HG02623 (cell line): Measurements from ENCODE around the gene EPHB1.

ENCODE experiments used
- ATAC-seq: cut with Tn5 transposase; IDR thresholded peaks from one replicate; pipeline ENCODE4 v1.9.1; 2021; ENCODE audit warnings: moderate library complexity; ENCODE audit not compliant: unreplicated experiment

Gene EPHB1

DNA sequence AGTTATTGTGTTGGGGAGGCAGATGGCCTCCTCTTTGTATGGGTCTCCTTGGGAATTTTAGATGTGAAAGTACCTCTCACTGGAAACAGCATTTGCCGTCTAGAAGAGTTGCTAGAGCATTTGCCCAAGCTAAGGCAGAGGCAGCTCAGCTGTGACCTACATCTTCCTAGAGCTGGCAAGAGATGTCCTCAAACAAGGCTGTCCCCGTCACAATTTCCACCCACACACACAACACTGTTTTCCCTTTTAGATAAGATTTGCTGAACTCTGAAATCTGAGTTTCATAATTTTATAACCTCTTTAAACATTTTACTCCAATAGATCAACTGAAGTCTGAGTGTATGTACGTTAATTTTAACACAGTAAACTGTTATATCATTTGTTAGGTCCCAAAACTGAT is 352.6 kb downstream of the EPHB1 start:
- no peak for ATAC-seq

DNA sequence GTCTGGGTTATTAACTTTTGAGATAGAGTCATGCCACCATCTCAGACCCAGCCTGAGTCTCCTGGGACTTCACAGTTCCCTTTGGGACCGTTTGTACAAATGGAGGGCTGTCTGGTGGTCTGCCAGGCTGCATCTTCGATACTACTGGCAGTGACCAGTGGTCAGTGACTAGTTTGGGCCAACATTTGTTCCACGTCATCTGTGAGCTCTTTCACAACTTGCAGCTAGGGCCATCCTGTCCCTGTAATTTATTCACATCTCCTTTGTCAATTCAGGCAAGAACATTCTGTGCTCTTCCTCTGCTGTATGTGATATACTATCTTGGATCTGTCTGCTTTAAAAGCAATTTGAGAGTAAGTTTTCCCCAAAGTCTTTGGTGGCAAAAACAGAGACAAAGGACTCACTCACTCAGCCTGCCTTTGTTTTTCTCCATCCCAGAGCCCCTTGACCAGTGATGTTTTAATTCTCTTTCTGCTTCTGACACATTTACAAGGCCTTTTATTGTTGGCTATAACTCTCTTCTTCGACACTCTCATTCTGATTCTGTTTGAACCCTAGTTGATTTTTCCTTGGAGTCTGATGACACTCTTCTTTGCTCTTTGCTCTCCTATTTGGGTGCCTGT is 353.4 kb downstream of the EPHB1 start:
- no peak for ATAC-seq

DNA sequence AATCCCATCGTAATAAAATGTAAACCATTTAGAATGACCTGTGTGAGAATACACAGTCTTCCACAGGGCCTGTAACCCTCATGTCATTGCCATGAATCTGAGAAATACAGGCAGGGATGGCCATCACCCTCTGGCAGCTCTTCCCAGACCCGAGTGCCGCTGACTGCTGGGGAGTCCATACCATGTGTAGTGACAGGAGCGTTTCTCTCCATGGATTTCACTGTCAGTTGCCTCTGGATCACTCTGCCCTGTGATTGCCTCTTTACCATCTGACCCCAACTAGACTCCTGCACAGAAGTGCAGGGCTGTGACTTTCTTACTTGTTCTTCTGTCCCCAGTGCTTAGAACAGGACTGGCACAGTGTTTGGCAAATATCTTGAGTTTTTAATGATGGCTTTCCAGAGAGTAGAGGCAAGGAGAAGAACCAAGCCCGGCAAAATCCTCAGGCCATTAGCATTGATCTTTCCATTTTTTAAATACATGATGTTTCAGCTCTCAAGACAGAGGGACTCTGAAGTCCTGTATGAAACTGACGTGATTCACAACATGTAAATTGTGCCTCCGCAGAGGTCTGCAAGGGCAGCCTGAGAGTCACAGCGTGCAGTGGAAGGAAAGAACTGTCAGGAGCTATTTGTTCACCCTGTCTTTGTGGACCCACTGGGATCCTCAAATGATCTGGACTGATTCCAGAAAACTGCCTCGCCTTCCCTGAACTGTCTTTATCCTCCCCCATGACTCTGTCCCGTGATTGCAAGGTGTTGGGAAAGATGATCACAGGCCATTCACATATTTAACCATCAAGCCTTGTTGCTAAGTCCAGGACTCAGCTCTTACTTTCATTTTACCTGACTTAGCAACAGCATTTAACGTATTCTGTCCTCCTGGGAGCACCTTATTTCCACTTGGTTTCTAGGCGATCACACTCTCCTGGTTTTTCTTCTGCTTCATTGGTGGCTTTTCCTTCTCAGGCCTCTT is 354.9 kb downstream of the EPHB1 start:
- ATAC-seq, result no peak

DNA sequence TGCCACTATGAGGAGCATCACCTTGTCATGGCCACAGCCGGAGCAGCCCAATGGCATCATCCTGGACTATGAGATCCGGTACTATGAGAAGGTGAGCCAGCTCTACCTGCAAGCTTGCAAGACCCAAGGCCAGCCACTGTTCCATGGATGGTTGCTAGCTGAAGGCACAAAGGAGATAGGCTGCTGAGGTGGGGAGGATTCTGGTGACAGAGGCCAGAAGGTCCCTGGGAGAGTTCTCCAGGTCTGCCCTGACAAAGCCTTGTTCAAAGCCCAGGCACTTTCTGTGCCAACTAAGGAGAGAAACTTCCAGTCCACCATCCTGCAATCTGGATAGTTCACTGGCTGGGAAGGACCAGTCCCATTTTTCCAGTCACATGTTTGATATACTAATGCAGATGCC is 359.1 kb downstream of the EPHB1 start:
- no peak for ATAC-seq

DNA sequence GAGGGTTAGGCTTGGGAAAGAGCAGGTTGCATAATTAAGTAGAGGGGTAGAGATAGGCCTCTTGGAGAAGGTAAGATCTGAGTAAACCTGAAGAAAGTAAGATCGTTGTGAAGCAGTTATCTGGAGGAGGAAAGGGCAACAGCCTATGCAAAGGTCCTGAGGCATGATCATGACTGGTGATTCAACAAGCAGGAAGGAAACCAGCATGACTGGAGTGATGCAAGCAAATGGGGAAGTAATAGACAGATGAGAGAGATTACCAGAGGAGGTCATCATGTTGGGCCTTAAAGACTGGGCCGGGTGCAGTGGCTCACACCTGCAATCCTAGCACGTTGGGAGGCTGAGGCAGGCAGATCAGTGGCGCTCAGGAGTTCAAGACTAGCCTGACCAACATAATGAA is 360.2 kb downstream of the EPHB1 start:
- ATAC-seq, result no peak

DNA sequence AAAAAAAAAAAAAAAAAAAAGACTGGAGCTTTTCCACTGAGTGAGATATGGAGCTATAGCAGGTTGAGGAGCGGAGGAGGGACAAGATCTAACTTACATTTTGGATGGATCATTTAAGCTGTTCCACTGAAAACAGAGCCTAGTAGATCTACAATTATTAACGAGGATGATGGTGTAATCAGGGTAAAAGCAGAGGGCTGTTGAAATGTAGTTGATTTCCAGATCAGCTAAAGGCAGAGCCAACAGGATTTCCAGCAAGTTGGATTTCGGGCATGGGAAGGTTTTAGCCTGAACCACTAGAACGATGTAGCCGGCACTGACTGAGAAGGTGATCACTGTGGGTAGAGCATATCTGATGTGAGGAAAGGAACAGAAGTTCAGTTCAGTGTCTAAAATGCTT is 360.7 kb downstream of the EPHB1 start:
- ATAC-seq, result no peak

DNA sequence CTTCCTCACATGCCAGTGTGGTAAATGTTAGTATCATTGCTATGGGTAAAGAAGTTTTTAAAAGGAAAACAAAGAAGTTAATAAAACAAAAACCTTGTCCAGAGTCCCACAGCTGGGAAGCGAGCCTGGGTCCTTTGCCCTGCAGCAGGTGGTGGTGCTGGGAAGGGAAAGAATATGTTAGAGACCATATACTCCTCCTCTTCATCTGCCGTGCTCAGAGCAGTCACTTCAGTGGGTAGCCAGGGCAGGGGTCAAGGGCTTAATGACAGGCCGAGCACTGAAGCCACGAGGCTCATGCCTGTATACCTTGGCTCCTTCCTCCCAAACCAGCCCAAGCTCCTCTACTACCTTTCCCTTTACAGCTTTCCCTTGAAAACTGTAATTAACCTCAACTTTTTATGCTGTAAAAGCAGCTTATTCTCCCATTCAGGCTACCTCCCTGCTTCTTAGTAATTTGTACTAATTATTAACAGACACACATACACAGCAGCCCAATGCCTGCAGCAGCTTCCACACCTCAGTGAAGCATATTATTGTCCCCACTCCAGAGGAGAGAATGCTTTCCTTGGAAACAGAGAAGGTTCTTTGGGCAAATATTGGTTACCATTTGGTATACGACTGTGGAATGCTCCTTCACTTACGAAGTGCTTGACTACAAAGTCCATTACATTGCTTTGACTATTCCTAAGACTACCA is 362.1 kb downstream of the EPHB1 start:
- no peak for ATAC-seq

DNA sequence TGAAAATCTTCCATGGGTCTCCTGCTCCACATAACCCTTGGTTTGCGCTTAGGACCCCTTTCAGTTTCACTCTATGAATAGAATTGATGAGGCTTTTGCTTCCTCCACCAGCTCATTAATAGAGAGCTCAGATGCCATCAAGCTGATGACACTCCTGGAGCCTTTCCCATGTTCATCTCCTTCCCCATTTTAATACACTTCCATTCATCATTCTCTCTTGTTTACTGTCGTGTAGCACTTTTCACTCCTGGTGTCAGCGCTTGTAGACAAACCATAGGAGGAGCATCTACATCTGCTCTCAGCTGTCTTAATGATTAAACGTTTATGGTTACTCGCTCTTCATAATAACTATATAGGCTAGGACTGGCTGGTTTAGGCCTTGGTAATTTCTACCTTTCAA is 363.5 kb downstream of the EPHB1 start:
- no peak for ATAC-seq

DNA sequence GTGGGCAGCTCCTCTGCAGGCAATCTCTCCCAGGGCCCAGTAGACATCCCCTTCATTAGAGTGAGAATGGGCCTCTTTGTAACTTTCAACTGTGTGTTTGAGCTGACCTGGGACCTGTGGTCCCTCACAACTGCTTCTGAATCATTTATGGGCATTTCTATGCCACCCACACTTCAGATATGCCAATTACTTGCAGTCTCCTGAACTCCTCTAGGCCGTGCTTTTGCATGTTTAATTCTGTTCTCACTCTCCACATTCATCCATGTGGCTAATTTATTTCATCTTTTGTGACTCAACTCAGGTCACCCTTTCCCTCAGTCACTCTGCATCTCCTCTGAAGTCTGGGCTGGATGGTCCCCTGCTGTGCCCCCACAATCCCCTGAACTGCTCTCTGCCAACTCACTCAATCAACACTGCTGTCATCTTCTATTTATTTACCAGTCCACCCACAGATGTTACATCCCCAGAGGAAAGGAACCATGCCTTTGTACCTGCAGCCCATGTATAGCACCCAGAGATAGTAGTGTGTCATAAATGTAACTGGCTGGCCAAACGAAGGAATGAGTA is 364.7 kb downstream of the EPHB1 start:
- no peak for ATAC-seq

DNA sequence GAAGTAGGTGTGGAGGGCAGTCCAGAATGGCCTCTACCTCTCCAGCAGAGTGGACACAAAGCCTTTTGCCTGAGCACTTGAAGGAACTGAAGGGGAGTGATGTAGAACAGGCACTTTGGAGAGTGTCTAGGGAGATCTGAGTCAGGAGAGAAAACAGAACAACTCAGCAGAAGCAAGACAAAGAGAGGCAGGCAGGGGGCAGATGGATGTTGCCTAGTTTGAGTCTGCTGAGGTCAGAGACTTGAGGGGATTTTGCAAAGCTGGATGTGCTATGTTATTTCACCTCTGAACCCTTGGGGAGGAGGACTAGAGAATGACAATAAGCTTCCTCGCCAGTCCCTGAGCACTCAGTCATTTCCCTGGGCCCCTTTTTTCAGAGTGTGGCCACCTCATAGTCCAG is 366.4 kb downstream of the EPHB1 start:
- no peak for ATAC-seq

DNA sequence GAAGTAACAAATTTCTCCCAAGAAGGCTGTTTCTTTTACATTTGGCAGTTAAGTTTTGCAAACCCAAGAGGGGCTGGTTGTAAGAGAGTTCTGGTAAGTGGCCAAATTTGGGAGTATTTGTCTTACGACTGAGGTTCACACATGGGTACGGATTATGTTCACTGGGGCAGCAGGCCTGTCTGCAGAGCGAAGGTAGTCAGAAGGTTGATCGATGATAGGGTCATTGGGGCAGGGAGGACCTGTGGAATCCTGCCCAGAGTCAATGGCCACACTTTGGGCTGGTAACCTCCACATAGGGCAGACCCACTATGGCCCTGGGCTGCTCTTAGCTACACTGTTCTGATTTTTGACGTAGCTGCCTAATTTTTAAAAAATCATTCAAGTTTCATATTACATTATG is 368.6 kb downstream of the EPHB1 start:
- no peak for ATAC-seq

DNA sequence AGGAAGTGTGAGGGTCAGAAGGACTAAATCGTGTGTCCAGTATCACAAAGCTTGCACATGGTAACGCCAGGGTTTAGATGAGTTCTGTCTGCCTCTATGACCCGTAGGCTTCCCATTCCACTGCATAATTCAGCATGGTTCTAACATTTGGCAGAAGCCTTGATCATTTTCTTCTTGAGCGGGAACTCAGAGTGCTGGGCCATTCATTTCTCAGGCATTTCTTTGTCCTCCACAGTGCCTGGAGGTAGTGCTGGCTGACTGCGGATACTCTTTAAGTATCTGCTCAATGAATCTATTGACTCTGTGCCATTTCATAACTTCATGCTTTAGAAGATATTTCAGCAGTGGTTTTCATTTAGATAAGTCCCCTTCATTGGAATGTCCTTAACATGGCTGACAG is 370.2 kb downstream of the EPHB1 start:
- no peak for ATAC-seq

DNA sequence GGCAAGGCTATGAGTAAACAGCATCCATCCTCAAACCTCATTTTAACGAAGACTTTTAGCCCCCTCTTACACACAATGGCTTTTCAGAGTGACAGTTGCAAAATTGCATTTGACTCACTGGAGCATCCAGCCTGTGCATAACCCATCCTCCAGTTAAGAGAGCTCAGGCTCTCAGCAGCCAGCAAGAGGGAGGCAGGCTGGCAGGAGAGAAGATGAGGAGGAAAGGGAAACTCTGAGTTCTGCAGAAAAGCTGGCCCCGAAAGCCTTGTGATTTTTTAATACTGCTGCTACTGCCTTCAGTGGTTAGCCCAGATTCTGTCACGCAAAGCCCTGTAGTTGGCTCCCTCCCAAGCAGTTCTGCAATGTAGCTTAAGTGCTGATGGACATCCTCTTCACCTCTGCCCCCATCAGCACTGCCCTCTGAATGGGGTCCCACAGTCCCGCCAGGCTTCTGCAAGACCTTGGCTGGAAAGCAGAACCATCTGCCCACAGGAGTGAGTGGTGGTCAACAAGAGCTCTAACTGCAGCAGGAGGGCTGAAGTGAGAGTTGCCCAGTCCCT is 371.3 kb downstream of the EPHB1 start:
- no peak for ATAC-seq

DNA sequence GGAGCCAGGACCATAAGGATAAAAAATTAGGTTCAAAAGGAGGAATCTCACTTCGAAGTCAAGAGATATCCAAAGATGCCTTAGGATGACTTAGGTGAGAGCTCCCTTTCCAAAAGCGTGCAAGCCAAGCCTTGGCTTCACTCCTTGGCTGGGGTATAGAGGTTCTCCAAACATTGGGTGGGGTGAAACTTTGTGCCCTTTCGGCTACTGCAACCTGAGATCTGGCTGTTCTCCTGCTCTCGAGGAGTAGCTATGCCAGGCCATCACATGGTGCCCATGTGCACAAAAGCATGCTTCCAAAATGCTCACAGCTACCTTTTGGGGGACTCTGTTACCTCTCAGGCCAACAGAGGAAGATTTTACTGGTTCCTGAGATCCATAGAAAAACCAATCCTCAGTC is 373.8 kb downstream of the EPHB1 start:
- ATAC-seq, result no peak

DNA sequence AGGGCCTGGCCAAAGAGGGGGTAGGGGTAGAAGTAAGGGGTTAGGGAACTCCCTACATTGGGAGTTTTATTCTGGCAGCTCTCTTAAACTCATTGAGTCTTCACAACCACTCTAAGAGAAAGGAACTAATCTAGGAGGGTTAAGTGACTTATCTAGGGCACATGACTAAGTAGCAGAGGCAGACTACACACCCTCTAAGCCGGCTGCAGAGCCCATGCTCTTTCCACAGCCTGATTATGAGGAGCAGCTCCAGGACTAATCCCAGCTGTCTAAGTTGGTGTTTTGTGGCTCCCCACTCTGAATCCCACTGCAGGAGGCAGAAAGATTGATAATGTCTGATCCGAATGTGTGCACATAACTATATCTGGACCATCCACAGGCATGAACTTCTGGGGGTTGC is 374.6 kb downstream of the EPHB1 start:
- ATAC-seq, result no peak

DNA sequence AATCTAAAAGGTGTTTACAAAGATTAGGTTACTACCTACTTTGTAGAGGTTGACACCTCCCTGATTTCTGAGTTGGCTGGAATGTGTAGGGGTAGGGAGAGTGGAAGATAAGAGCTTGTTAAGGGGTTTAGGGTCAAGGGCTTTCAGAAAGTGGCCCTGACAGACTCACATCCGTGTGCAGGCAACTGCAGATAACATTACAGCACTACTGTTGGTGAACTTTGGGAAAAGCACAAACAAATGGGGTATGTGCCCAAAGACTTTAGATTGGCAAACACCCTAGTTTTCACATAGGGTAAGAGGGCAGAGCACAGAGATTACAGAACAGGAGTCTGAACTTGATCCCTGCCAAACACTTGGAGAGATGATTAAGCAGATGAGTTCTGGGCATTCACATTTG is 375.7 kb downstream of the EPHB1 start:
- ATAC-seq, result no peak

DNA sequence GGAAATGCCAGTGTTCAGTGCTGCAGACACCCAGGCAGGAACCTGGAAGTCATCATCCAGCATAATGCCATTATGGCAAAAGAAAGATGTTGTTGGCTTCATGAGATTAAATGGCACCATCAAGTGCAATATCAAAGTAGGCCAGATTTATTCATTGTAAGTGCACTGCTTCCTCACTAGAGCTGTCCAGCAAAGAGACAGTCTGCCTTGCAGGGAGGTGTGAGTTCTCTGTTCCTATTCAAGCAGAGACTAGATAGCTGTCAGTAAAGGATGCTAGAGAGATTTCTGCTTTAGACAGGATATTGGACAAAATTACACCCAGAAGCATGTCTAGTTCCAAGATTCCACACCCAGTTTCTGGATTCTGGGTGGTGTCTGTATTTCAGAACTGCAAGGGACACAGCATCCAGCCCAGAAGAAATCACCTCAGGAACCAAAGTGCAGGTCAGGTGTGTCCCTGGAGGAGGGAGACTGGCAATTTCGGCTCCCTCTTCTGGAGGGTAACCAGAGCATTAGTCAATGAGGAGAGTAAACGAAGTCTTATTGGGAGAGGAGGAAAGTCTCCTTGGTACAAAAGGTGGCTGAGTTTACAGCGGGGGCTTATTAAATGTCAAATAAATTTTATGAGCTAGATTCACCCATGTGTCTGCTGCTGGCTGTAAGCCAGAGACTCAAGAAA is 377.3 kb downstream of the EPHB1 start:
- ATAC-seq, result no peak

DNA sequence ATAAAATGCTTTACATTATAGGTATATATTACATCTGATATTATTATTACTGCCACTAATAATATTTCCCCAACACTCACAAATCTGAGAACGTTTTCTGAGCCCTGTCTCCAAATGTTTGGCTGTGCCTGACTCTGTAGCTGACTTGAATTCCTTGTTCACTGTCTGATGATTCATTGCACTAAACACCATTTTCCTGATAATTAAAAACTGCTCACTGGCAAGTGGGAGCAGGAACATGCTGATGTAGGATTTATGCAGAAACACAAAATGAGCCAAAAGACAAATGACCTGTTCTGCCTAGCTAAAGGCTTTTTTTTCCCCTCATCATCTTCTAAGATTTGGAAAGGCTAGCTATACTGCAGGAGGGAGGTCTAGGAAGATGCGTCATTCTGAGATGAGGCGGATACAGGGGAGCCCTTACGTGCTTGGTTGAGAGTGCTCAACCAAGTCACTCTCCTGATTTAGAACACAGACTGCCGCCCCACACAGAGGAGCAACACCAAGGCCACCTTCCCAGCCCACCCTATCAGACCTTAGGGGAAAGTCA is 380.7 kb downstream of the EPHB1 start:
- no peak for ATAC-seq

DNA sequence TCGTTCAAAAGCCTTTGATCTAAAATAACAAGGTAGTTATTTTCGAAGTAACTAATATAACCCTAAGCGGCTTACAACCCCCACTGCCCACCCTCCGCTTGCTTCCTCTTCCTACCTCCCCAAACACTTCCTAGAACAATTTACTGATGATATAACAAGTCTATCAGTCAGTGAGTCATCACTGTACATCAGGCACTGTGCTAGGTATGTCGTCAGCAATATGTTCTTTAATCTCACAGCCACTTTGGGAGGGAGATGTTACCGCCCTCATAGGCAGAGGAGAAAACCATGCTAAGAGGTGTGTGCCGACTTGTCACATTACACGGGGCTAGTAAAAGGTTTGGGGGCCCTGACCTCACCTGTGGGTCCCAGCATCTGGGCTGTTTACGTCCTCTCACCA is 381.8 kb downstream of the EPHB1 start:
- ATAC-seq, result no peak

DNA sequence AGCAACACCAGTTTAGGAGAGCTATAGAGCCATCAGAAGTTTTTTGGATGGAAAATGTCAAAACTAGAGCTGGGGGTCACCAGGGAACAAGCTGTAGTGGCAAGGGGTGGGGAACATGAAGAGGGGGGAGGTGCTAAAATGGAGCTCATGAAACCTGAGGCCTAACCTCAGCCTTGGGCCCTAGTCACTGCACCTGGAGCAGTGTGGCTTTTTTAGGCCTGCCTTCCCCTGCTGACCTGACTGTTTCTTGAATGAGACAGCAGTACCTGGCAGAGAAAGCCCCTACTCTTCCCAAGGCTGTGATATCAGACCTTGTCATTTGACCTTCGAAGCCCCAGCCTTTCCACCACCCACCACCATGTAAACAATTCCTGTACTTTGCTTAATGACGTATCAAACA is 383.5 kb downstream of the EPHB1 start:
- ATAC-seq, result no peak
